H1 (cell line): ENCODE data around the gene HECTD1. TPM values are rescaled to one million over a fixed set of nuclear protein-coding genes. Genes with fewer than 3 reads are reported as not detected.

Experiments used
- CTCF ChIA-PET: fragments of 300-600 bp; sonication (Branson Sonifier 250); formaldehyde crosslinking; loops from one replicate; lab custom pipeline; 2021; ENCODE audit not compliant: partially characterized antibody; lab: Charles Lee
- POLR2A ChIA-PET: fragments of 300-600 bp; sonication (Branson Sonifier 250); formaldehyde crosslinking; loops from one replicate; lab custom pipeline; 2021; ENCODE audit warnings: inconsistent platforms; ENCODE audit not compliant: partially characterized antibody; lab: Charles Lee
- DNase-seq, 2 experiments: peaks; one replicate each; pipeline versions ENCODE4 v3.0.0 to v3.0.0-alpha.2; 2010 to 2022; ENCODE audit warnings: low spot score in 2 of 2, low read depth in 1 of 2, mixed read lengths in 1 of 2
- FAIRE-seq: peaks from 2 replicates; lab custom pipeline; 2011; peaks lifted over from hg19 to GRCh38; lab: Jason Lieb, UNC
- H2AFZ ChIP-seq: 2 replicates; pipeline ENCODE4 v1.8.1; 2012; ENCODE audit warnings: low read length, inconsistent platforms
- H2AK5ac ChIP-seq: 2 replicates; pipeline ENCODE4 v1.6.1; 2013; ENCODE audit warnings: low read depth, low read length
- H2BK120ac ChIP-seq: replicated peaks from 2 replicates; pipeline ENCODE3; 2013; ENCODE audit warnings: low read depth, low read length, inconsistent platforms
- H2BK12ac ChIP-seq: 2 replicates; pipeline ENCODE4 v1.6.1; 2013; ENCODE audit warnings: low read depth, low read length
- H2BK15ac ChIP-seq: 2 replicates; pipeline ENCODE4 v1.6.1; 2013; ENCODE audit warnings: low read length
- H2BK20ac ChIP-seq: 2 replicates; pipeline ENCODE4 v1.6.1; 2013; ENCODE audit warnings: low read length
- H2BK5ac ChIP-seq: 2 replicates; pipeline ENCODE4 v1.6.1; 2013; ENCODE audit warnings: low read depth, low read length
- H3K14ac ChIP-seq: 2 replicates; pipeline ENCODE4 v1.6.1; 2013; ENCODE audit warnings: inconsistent platforms; ENCODE audit not compliant: insufficient read length
- H3K18ac ChIP-seq: 2 replicates; pipeline ENCODE4 v1.6.1; 2013; ENCODE audit warnings: low read length; ENCODE audit errors: extremely low read depth
- H3K23ac ChIP-seq: 2 replicates; pipeline ENCODE4 v1.6.1; 2013; ENCODE audit warnings: inconsistent platforms; ENCODE audit not compliant: insufficient read length
- H3K23me2 ChIP-seq: 2 replicates; pipeline ENCODE4 v1.6.1; 2013; ENCODE audit warnings: low read depth, low read length
- H3K27ac ChIP-seq: 2 replicates; pipeline ENCODE4 v1.6.1; 2011; ENCODE audit warnings: low read depth, low read length, inconsistent platforms
- H3K27me3 ChIP-seq, 4 experiments: replicated peaks in 1 of 4; 1 replicate in 1 of 4; 2 replicates in 3 of 4; pipeline versions ENCODE4 v1.6.1 to v1.8.1; 2011 to 2013; ENCODE audit warnings: low read length in 3 of 4, mild to moderate bottlenecking in 3 of 4, inconsistent platforms in 2 of 4, mixed read lengths in 2 of 4, moderate library complexity in 1 of 4; ENCODE audit not compliant: control insufficient read depth in 3 of 4, insufficient read depth in 3 of 4; ENCODE audit errors: extremely low read depth in 1 of 4
- H3K36me3 ChIP-seq, 4 experiments: 2 replicates each; pipeline versions ENCODE4 v1.6.1 to v1.8.1; 2011 to 2013; ENCODE audit warnings: mild to moderate bottlenecking in 4 of 4, low read length in 3 of 4, moderate library complexity in 2 of 4, control low read depth in 1 of 4, inconsistent platforms in 1 of 4; ENCODE audit not compliant: insufficient read depth in 4 of 4, control insufficient read depth in 2 of 4
- H3K4ac ChIP-seq: replicated peaks from 2 replicates; pipeline ENCODE3; 2013; ENCODE audit warnings: low read length, low read depth, mixed read lengths, inconsistent platforms; ENCODE audit not compliant: insufficient read length
- H3K4me1 ChIP-seq, 4 experiments: replicated peaks in 1 of 4; 1 replicate in 1 of 4; 2 replicates in 3 of 4; pipeline versions ENCODE4 v1.6.1 to v1.8.1; 2011 to 2013; ENCODE audit warnings: low read length in 3 of 4, inconsistent platforms in 2 of 4, mixed read lengths in 1 of 4; ENCODE audit not compliant: insufficient read depth in 4 of 4, control insufficient read depth in 3 of 4
- H3K4me2 ChIP-seq, 2 experiments: 2 replicates each; pipeline versions ENCODE4 v1.6.1 to v1.8.1; 2011 to 2013; ENCODE audit warnings: low read depth in 2 of 2, low read length in 2 of 2, control low read depth in 1 of 2, inconsistent platforms in 1 of 2, mild to moderate bottlenecking in 1 of 2; ENCODE audit not compliant: insufficient read depth in 1 of 2
- H3K4me3 ChIP-seq, 4 experiments: fragments of 200-600, 300-600 bp in 1 of 4; sonication (generic), shearing (Covaris generic), sonication (Bioruptor Twin) in 1 of 4; 2 replicates each; pipeline versions ENCODE4 v1.5.1 to v1.8.1; 2011 to 2016; ENCODE audit warnings: low read length in 4 of 4, low read depth in 3 of 4, control low read depth in 2 of 4, inconsistent platforms in 2 of 4, mild to moderate bottlenecking in 2 of 4, mixed read lengths in 1 of 4, moderate library complexity in 1 of 4; ENCODE audit not compliant: insufficient read depth in 2 of 4; ENCODE audit errors: extremely low read depth in 1 of 4
- H3K56ac ChIP-seq: replicated peaks from 2 replicates; pipeline ENCODE3; 2013; ENCODE audit warnings: low read depth, mild to moderate bottlenecking, mixed read lengths, low read length, inconsistent platforms; ENCODE audit not compliant: insufficient read length
- H3K79me1 ChIP-seq: 2 replicates; pipeline ENCODE4 v1.6.1; 2013; ENCODE audit warnings: low read depth, low read length, control low read depth
- H3K79me2 ChIP-seq, 2 experiments: 2 replicates each; pipeline versions ENCODE4 v1.6.1 to v1.8.1; 2012 to 2013; ENCODE audit warnings: low read length in 2 of 2, mild to moderate bottlenecking in 2 of 2, inconsistent platforms in 1 of 2; ENCODE audit not compliant: insufficient read depth in 2 of 2, control insufficient read depth in 1 of 2
- H3K9ac ChIP-seq, 4 experiments: replicated peaks in 1 of 4; 1 replicate in 1 of 4; 2 replicates in 3 of 4; pipeline versions ENCODE4 v1.6.1 to v1.8.1; 2011 to 2013; ENCODE audit warnings: low read depth in 3 of 4, low read length in 3 of 4, control low read depth in 2 of 4, mild to moderate bottlenecking in 2 of 4, moderate library complexity in 2 of 4, inconsistent platforms in 1 of 4; ENCODE audit errors: extremely low read depth in 1 of 4
- H3K9me3 ChIP-seq, 2 experiments: 2 replicates each; pipeline versions ENCODE4 v1.6.1 to v1.8.1; 2012 to 2013; ENCODE audit warnings: mild to moderate bottlenecking in 2 of 2, moderate library complexity in 2 of 2, control low read depth in 1 of 2, inconsistent platforms in 1 of 2, low read depth in 1 of 2, low read length in 1 of 2, mixed read lengths in 1 of 2; ENCODE audit not compliant: insufficient read depth in 2 of 2
- H4K20me1 ChIP-seq, 2 experiments: replicated peaks in 1 of 2; 2 replicates each; pipeline versions ENCODE3 to v1.8.1; 2011 to 2013; ENCODE audit warnings: inconsistent platforms in 2 of 2, low read length in 2 of 2, mild to moderate bottlenecking in 1 of 2; ENCODE audit not compliant: insufficient read depth in 2 of 2, control insufficient read depth in 1 of 2
- H4K5ac ChIP-seq: 2 replicates; pipeline ENCODE4 v1.6.1; 2013; ENCODE audit warnings: low read length, low read depth, mixed read lengths, inconsistent platforms; ENCODE audit not compliant: insufficient read length
- H4K8ac ChIP-seq: 2 replicates; pipeline ENCODE4 v1.8.0; 2013; ENCODE audit warnings: mild to moderate bottlenecking, moderate library complexity, low read length, inconsistent platforms; ENCODE audit not compliant: insufficient read depth; ENCODE audit errors: extremely low read depth
- H4K91ac ChIP-seq: replicated peaks from 2 replicates; pipeline ENCODE3; 2013; ENCODE audit warnings: low read length, mixed read lengths, inconsistent platforms; ENCODE audit not compliant: insufficient read length
- CEBPB ChIP-seq: IDR thresholded peaks from 2 replicates; pipeline ENCODE4 v1.6.1; 2012; ENCODE audit warnings: low read depth, low read length
- RAD21 ChIP-seq, 2 experiments: IDR thresholded peaks in 1 of 2; conservative IDR thresholded peaks in 1 of 2; 2 replicates each; pipeline ENCODE4 v1.6.1; 2011; ENCODE audit warnings: low read depth in 2 of 2, low read length in 2 of 2, improper control_type of control experiment in 1 of 2, inconsistent platforms in 1 of 2, mild to moderate bottlenecking in 1 of 2, moderate library complexity in 1 of 2
- WGBS, 2 experiments: shearing (Covaris generic) in 1 of 2; methylation state at CpG; one replicate each; pipeline versions ENCODE4 v1.1.6 to v1.1.7; 2013 to 2015; ENCODE audit warnings: low lambda C conversion rate in 2 of 2, mixed read lengths in 2 of 2, inconsistent platforms in 1 of 2, low coverage in 1 of 2, missing lambda C conversion rate in 1 of 2; ENCODE audit not compliant: insufficient replicate concordance in 2 of 2, insufficient coverage in 1 of 2, insufficient read length in 1 of 2; ENCODE audit errors: extremely low coverage in 1 of 2, missing lambda C conversion rate in 1 of 2; 5-methylcytosine and 5-hydroxymethylcytosine counted together
- polyA plus RNA-seq, 7 experiments: library from polyadenylated mRNA; depleted of rRNA in 3 of 7; stranded (reverse) in 5 of 7; unstranded in 2 of 7; fragments of >200 nt in 5 of 7; fragments of 200-250 nt in 2 of 7; gene quantifications; 1 replicate in 5 of 7; 2 replicates in 1 of 7; 4 replicates in 1 of 7; pipeline versions ENCODE4 v1.2.1 to v1.2.3, GENCODE V29; 2011 to 2013; ENCODE audit warnings: missing spikeins in 2 of 7, mixed read lengths in 2 of 7
- total RNA-seq: library from RNA; stranded (reverse); fragmentation: NEBNext Ultra II Directional; extraction: Animal tissue kit (Norgen Biotek cat#: 25700); gene quantifications from 2 replicates; pipeline ENCODE4 v1.2.1, GENCODE V29; 2021

The HECTD1 gene
- total and polyA plus RNA-seq, 2 of the 8 experiments (the other 6 are each of a cell fraction or from before 2014, with no cell fraction given), result 44.7 to 105 TPM

- Histone ChIP-seq H2BK20ac (no peak overlapping the region), H3K23me2 (peaks cover 2% of the 10 kb centered on the region; the same call in 1 of the 2 replicates), H2AFZ (no peak overlapping the region), H3K9ac (no peak overlapping the region), H4K5ac (no peak overlapping the region), H3K27me3 (no peaks in the 10 kb centered on the region), H3K18ac (no peak overlapping the region), H4K8ac (no peak overlapping the region), H4K20me1 (no peaks in the 10 kb centered on the region), H3K14ac (peak overlapping the region; percentile 42), H2BK12ac (no peak overlapping the region), H3K4me2 (peak overlapping the region in 1 of 2 experiments; percentile 20; a peak in 1 of 4 replicates), H2BK15ac (no peak overlapping the region), H2BK120ac (no peak overlapping the region), H3K79me1 (no peaks in the 10 kb centered on the region), H2AK5ac (no peak overlapping the region), H3K23ac (no peak overlapping the region), H3K4me3 (no peak overlapping the region), H3K36me3 (no peaks in the 10 kb centered on the region), H3K56ac (no peak overlapping the region), H4K91ac (no peak overlapping the region), H3K9me3 (no peaks in the 10 kb centered on the region), H3K79me2 (no peaks in the 10 kb centered on the region; a peak in 1 of 4 replicates), H3K27ac (no peak overlapping the region), H2BK5ac (no peak overlapping the region), H3K4me1 (peaks cover 4 to 8% (median 5%) of the 10 kb centered on the region in 4 experiments; a peak in 5 of 7 replicates), H3K4ac (no peak overlapping the region)
- no peak for DNase-seq
- TF ChIP-seq RAD21 (IDR thresholded peaks at IDR 0.05 in 1 of 2, conservative IDR thresholded peaks at IDR 0.05 in 1 of 2; ENCODE audit: low read depth in 2 of 2, low read length in 2 of 2), result no peak
- peak; percentile 91 for TF ChIP-seq CEBPB
- no peak for FAIRE-seq
- ChIA-PET POLR2A (interaction anchor here (0.7 to 3.8 kb wide), 3 partner anchors 34 to 61 kb away, joined by 3 to 19 read pairs (median 3); partner anchors contain the start of genes AP4S1 and STRN3), CTCF (interaction anchor here (0.6 to 1.0 kb wide), 3 partner anchors 25 to 154 kb away, joined by 3 read pairs; no protein-coding TSS in a partner anchor)
- WGBS, 2 experiments, result 90% methylated on average over 1 of the region's 1 CpG; no CpG with 5 or more reads in 1 of the 2 experiments
Observed at GRCh38 chr14:31059152-31059924, 148.3 kb downstream of the HECTD1 start.
